HCT116 (cell line): ENCODE results near the gene CNTN4. TPM values are rescaled to one million over a fixed set of nuclear protein-coding genes. Genes with fewer than 3 reads are reported as not detected.

Experiments
- ATAC-seq: fragments of 200-7000 bp; cut with Tn5 transposase; 2 replicates; pipeline ENCODE4 v1.9.1; 2020; ENCODE audit warnings: mild to moderate bottlenecking, moderate library complexity
- BruUV-seq: library from RNA; stranded (reverse); fragments of 400-500 nt; replicated peaks from 2 replicates; lab custom pipeline; 2021; lab: Mats Ljungman, UMichigan
- CTCF ChIA-PET: fragments of 300-600 bp; sonication (Branson Sonifier 250); formaldehyde crosslinking; loops from one replicate; lab custom pipeline; 2021; ENCODE audit warnings: antibody characterized with exemption; lab: Charles Lee
- POLR2A ChIA-PET: fragments of 300-600, 350-600 bp; sonication (Branson Sonifier 250); formaldehyde crosslinking; loops from one replicate; lab custom pipeline; 2021; ENCODE audit warnings: antibody characterized with exemption; lab: Charles Lee
- RAD21 ChIA-PET, 2 experiments: fragments of 300-600 bp; sonication (Branson Sonifier 250); formaldehyde crosslinking; loops; one replicate each; lab custom pipeline; 2023; ENCODE audit warnings: low total read pairs in 2 of 2; ENCODE audit not compliant: uncharacterized antibody in 2 of 2, unreplicated experiment in 2 of 2, low non-redundant PET in 1 of 2; lab: Charles Lee
- DNase-seq: peaks from one replicate; pipeline ENCODE4 v3.0.0-alpha.2; 2010; ENCODE audit warnings: low read depth, low spot score
- H2AFZ ChIP-seq: fragments of 200-600 bp; shearing (Covaris generic), sonication (generic); 2 replicates; pipeline ENCODE4 v1.6.1; 2017; ENCODE audit warnings: low read depth, mixed run types, mixed read lengths, antibody characterized with exemption, low read length; ENCODE audit not compliant: poor library complexity, severe bottlenecking
- H3K27ac ChIP-seq: 2 replicates; pipeline ENCODE4 v1.5.1; 2012; ENCODE audit warnings: low read depth, low read length
- H3K27me3 ChIP-seq: fragments of 200-600 bp; sonication (generic); 2 replicates; pipeline ENCODE4 v1.6.1; 2016; ENCODE audit warnings: mixed run types, low read length, mixed read lengths; ENCODE audit not compliant: insufficient read depth
- H3K36me3 ChIP-seq, 2 experiments: fragments of 200-500 bp in 1 of 2; fragments of 200-600 bp in 1 of 2; sonication (Bioruptor generic) in 1 of 2; sonication (generic) in 1 of 2; 2 replicates each; pipeline versions ENCODE4 v1.5.1 to v1.6.1; 2014 to 2016; ENCODE audit warnings: low read length in 2 of 2, inconsistent platforms in 1 of 2, mixed read lengths in 1 of 2, mixed run types in 1 of 2; ENCODE audit not compliant: insufficient read depth in 2 of 2, control insufficient read depth in 1 of 2
- H3K4me1 ChIP-seq, 2 experiments: fragments of 200-600 bp in 1 of 2; sonication (generic) in 1 of 2; 2 replicates each; pipeline versions ENCODE4 v1.5.1 to v1.6.1; 2012 to 2017; ENCODE audit warnings: low read length in 2 of 2, inconsistent platforms in 1 of 2, mild to moderate bottlenecking in 1 of 2, mixed read lengths in 1 of 2, mixed run types in 1 of 2, moderate library complexity in 1 of 2; ENCODE audit not compliant: insufficient read depth in 2 of 2, control insufficient read depth in 1 of 2
- H3K4me2 ChIP-seq: fragments of 200-600 bp; sonication (generic); 2 replicates; pipeline ENCODE4 v1.6.1; 2017; ENCODE audit warnings: mixed run types, low read length, mixed read lengths
- H3K4me3 ChIP-seq, 2 experiments: fragments of 200-600 bp in 1 of 2; sonication (generic) in 1 of 2; replicated peaks in 1 of 2; 2 replicates each; pipeline ENCODE4 v1.5.1; 2011 to 2016; ENCODE audit warnings: low read length in 2 of 2, control low read depth in 1 of 2, low read depth in 1 of 2, mild to moderate bottlenecking in 1 of 2, mixed read lengths in 1 of 2, mixed run types in 1 of 2
- H3K79me2 ChIP-seq: fragments of 200-600 bp; sonication (generic); 2 replicates; pipeline ENCODE4 v1.6.1; 2017; ENCODE audit warnings: mild to moderate bottlenecking, mixed run types, low read length, moderate library complexity, mixed read lengths; ENCODE audit not compliant: insufficient read depth
- H3K9ac ChIP-seq: fragments of 200-600 bp; sonication (generic); 2 replicates; pipeline ENCODE4 v1.6.1; 2016; ENCODE audit warnings: low read length, mixed read lengths
- H3K9me2 ChIP-seq: fragments of 200-600 bp; sonication (generic), shearing (Covaris generic); 2 replicates; pipeline ENCODE4 v1.6.1; 2017; ENCODE audit warnings: mixed run types, mild to moderate bottlenecking, moderate library complexity; ENCODE audit not compliant: insufficient read depth
- H3K9me3 ChIP-seq, 2 experiments: fragments of 200-500 bp in 1 of 2; fragments of 200-600 bp in 1 of 2; sonication (Bioruptor generic) in 1 of 2; sonication (generic) in 1 of 2; 2 replicates each; pipeline ENCODE4 v1.6.1; 2014 to 2017; ENCODE audit warnings: low read length in 2 of 2, mixed read lengths in 2 of 2, inconsistent platforms in 1 of 2, low read depth in 1 of 2, mild to moderate bottlenecking in 1 of 2, mixed run types in 1 of 2, moderate library complexity in 1 of 2; ENCODE audit not compliant: control insufficient read depth in 1 of 2, insufficient read depth in 1 of 2
- H4K20me1 ChIP-seq: fragments of 200-600 bp; sonication (generic), shearing (Covaris generic); 2 replicates; pipeline ENCODE4 v1.6.1; 2017; ENCODE audit warnings: mixed run types, mild to moderate bottlenecking, moderate library complexity; ENCODE audit not compliant: insufficient read depth
- CEBPB ChIP-seq: IDR thresholded peaks from 2 replicates; pipeline ENCODE4 v1.6.1; 2012; ENCODE audit warnings: low read depth
- CTCF ChIP-seq, 3 experiments: fragments of 200-600 bp in 1 of 3; sonication (generic) in 1 of 3; IDR thresholded peaks in 2 of 3; conservative IDR thresholded peaks in 1 of 3; 2 replicates each; pipeline ENCODE4 v1.5.1; 2012 to 2017; ENCODE audit warnings: low read depth in 2 of 3, low read length in 2 of 3, antibody characterized with exemption in 1 of 3, borderline replicate concordance in 1 of 3, control low read depth in 1 of 3, mild to moderate bottlenecking in 1 of 3, mixed read lengths in 1 of 3, mixed run types in 1 of 3, moderate library complexity in 1 of 3; ENCODE audit not compliant: insufficient read depth in 1 of 3
- EGR1 ChIP-seq: IDR thresholded peaks from 2 replicates; pipeline ENCODE4 v1.6.1; 2012; ENCODE audit warnings: low read depth
- ELF1 ChIP-seq: IDR thresholded peaks from 2 replicates; pipeline ENCODE4 v1.6.1; 2012; ENCODE audit warnings: low read depth, borderline replicate concordance
- EZH2 ChIP-seq: fragments of 200-600 bp; sonication (generic); IDR thresholded peaks from 2 replicates; pipeline ENCODE4 v1.6.1; 2017; ENCODE audit warnings: antibody characterized with exemption, mixed run types
- JUND ChIP-seq: IDR thresholded peaks from 2 replicates; pipeline ENCODE4 v1.6.1; 2012
- POLR2AphosphoS5 ChIP-seq: IDR thresholded peaks from 2 replicates; pipeline ENCODE4 v1.6.1; 2011; ENCODE audit warnings: mild to moderate bottlenecking, low read depth, low read length, moderate library complexity
- RAD21 ChIP-seq: IDR thresholded peaks from 2 replicates; pipeline ENCODE4 v1.6.1; 2012; ENCODE audit warnings: low read depth, mild to moderate bottlenecking
- TCF7L2 ChIP-seq: IDR thresholded peaks from 2 replicates; pipeline ENCODE4 v1.7.0; 2011; ENCODE audit warnings: borderline replicate concordance, inconsistent platforms; ENCODE audit not compliant: insufficient read depth, insufficient read length; ENCODE audit errors: extremely low read depth
- ZFX ChIP-seq: fragments of 450-650 bp; IDR thresholded peaks from 2 replicates; pipeline ENCODE4 v1.6.1; 2017
- intact Hi-C: fragments of 100-400 bp; cut with micrococcal nuclease; formaldehyde crosslinking; loops from 2 replicates; pipeline ENCODE4 v1.10.0; 2022
- total RNA-seq: library from RNA; stranded (reverse); gene quantifications from one replicate; pipeline ENCODE4 v1.2.1, GENCODE V29; 2021; ENCODE audit not compliant: unreplicated experiment

CNTN4 gene
- total RNA-seq, 1 experiment from 2014 or later, result not detected

DNA sequence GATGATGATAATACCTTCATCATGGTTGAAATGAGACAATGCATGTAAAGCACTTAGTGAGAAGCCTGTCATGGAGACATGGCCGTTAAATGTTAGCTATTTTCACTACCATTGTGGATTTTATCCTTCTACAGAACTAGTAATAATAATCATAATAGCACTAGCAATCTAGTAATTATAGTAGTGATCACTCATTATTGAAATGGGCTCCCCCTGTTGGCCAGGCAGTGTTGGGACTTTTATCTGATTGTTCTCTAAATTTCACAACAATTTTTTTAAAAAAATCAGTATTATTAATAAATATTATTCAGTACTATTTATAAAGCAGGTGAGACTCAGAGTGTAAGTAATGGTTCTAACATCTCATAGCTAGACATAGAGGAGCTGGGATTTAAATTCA is 615.3 kb downstream of the CNTN4 start:
- no peaks in the 10 kb centered on the region for H3K4me1 ChIP-seq
- peaks cover 0 to 7% of the 10 kb centered on the region in 2 experiments; a peak in 1 of 4 replicates for H3K9me3 ChIP-seq
- H3K27me3 ChIP-seq, result no peaks in the 10 kb centered on the region
- intact Hi-C loops, result no loop called here
- no peaks in the 10 kb centered on the region for H3K79me2 ChIP-seq
- ChIA-PET CTCF (no interaction called here), RAD21 (no interaction called here), POLR2A (no interaction called here)
- no peak overlapping the region for H3K9ac ChIP-seq
- no TSS peak for BruUV-seq
- no peak for TF ChIP-seq CEBPB
- no peak for TF ChIP-seq RAD21
- H3K36me3 ChIP-seq, result no peaks in the 10 kb centered on the region
- H3K4me2 ChIP-seq, result no peak overlapping the region
- H3K4me3 ChIP-seq, result no peak overlapping the region
- ATAC-seq (no peak), DNase-seq (no peak)
- H4K20me1 ChIP-seq, result no peaks in the 10 kb centered on the region
- H2AFZ ChIP-seq, result no peak overlapping the region
- no peak overlapping the region for H3K27ac ChIP-seq
- no peaks in the 10 kb centered on the region for H3K9me2 ChIP-seq

DNA sequence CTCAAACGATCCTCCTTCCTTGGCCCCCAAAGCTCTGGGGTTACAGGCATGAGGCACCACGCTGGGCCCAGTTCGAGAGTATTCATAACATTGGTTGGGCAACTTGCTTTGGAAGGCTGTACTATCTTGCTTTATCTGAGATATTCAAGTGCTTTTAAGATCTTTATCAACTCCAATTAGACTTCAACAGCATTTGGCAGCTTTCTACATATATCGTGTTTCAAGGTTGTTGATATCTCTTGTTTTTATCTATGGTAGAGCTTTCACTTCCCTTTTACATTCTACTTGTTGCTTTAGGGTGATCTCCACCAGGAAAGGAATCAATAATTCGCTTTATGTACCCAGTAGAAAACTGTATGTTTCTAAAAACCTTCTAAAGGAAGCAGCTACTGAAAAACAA is 616.2 kb downstream of the CNTN4 start:
- H3K27ac ChIP-seq, result no peak overlapping the region
- intact Hi-C loops, result no loop called here
- RAD21 ChIA-PET, result no interaction called here

More for the DNA sequence above, 616.2 kb downstream of the CNTN4 start:
- ATAC-seq (no peak), DNase-seq (no peak)
- Histone ChIP-seq H3K4me3 (no peak overlapping the region), H3K9me2 (no peaks in the 10 kb centered on the region), H3K9me3 (peaks cover 0 to 7% of the 10 kb centered on the region in 2 experiments; a peak in 1 of 4 replicates), H3K27me3 (no peaks in the 10 kb centered on the region), H3K4me1 (no peaks in the 10 kb centered on the region), H3K4me2 (no peak overlapping the region), H3K79me2 (no peaks in the 10 kb centered on the region), H3K9ac (no peak overlapping the region), H3K36me3 (no peaks in the 10 kb centered on the region), H4K20me1 (no peaks in the 10 kb centered on the region), H2AFZ (no peak overlapping the region)
- ChIA-PET CTCF (no interaction called here), POLR2A (no interaction called here)
- TF ChIP-seq EGR1, result no peak
- TF ChIP-seq RAD21, result no peak
- TF ChIP-seq EZH2, result no peak
- no peak for TF ChIP-seq ELF1
- TF ChIP-seq ZFX, result no peak
- TF ChIP-seq POLR2AphosphoS5, result no peak
- no peak for TF ChIP-seq CEBPB
- no peak for TF ChIP-seq JUND
- TF ChIP-seq CTCF (IDR thresholded peaks at IDR 0.05 in 2 of 3, conservative IDR thresholded peaks at IDR 0.05 in 1 of 3; ENCODE audit: borderline replicate concordance in 1 of 3, insufficient read depth in 1 of 3, low read depth in 2 of 3, low read length in 2 of 3), result no peak
- no peak for TF ChIP-seq TCF7L2
- BruUV-seq, result no TSS peak
